ENCODE data around the gene PVR. TPM values are rescaled to one million over a fixed set of nuclear protein-coding genes. Genes with fewer than 3 reads are reported as not detected.
"Not testable (repeated sequence)": the region's sequence is repeated elsewhere in the genome, so short reads cannot be mapped to it uniquely, and the experiment has no call there.

PVR gene
- polyA plus RNA-seq, 3 donors = 32.7 to 42.9 (median 41.1) TPM

- no peak for DNase-seq
These were observed 53.9 kb downstream of the PVR start for GRCh38 chr19:44697670-44698034.

GRCh38 chr19:44698492-44699201 is 54.9 kb downstream of the PVR start, which contains the start of gene CEACAM16:
CEACAM16 (plus strand) TSS chr19:44699151; CDS start chr19:44701457, 2,306 bp downstream.
- DNase-seq = no peak

GRCh38 chr19:44700547-44700946 is 56.8 kb downstream of the PVR start:
- no peak for DNase-seq

GRCh38 chr19:44701228-44701627 is 57.5 kb downstream of the PVR start:
- DNase-seq = no peak

GRCh38 chr19:44702551-44703176 is 59.0 kb downstream of the PVR start:
- DNase-seq = no peak

- no peak for DNase-seq
These were observed 59.8 kb downstream of the PVR start for GRCh38 chr19:44703336-44704078.

- DNase-seq = no peak
These were observed 61.3 kb downstream of the PVR start for GRCh38 chr19:44704982-44705381.

GRCh38 chr19:44705502-44706010 is 61.8 kb downstream of the PVR start:
- no peak for DNase-seq

- DNase-seq = no peak
These were observed 63.0 kb downstream of the PVR start for GRCh38 chr19:44706506-44707236.

GRCh38 chr19:44707794-44708193 is 64.1 kb downstream of the PVR start:
- DNase-seq = no peak

GRCh38 chr19:44708940-44709339 is 65.2 kb downstream of the PVR start:
- DNase-seq = no peak

- DNase-seq = not testable (repeated sequence)
These were observed 65.9 kb downstream of the PVR start for GRCh38 chr19:44709434-44710266.

GRCh38 chr19:44710483-44710882 is 66.8 kb downstream of the PVR start:
- DNase-seq = no peak

GRCh38 chr19:44712864-44713515 is 69.3 kb downstream of the PVR start:
- no peak for DNase-seq

Other genes starting within 250 kb of the PVR start
- 10 to 100 TPM; 11.4 to 14.3 (median 11.4) TPM for gene ZNF285, start 242.3 kb upstream of the PVR start, polyA plus RNA-seq (ENCODE audit: insufficient read length in 3 of 3)
- 10 to 100 TPM; 16.5 to 16.6 (median 16.5) TPM for gene ZNF229, start 195.4 kb upstream of the PVR start, polyA plus RNA-seq (ENCODE audit: insufficient read length in 3 of 3)
- 10 to 100 TPM; 15.3 to 16.4 (median 16.2) TPM for gene ZNF180, start 143.4 kb upstream of the PVR start, polyA plus RNA-seq (ENCODE audit: insufficient read length in 3 of 3)
- gene CEACAM20, start 114.2 kb upstream of the PVR start, polyA plus RNA-seq (ENCODE audit: insufficient read length in 3 of 3) = not detected
- gene IGSF23, start 30.3 kb upstream of the PVR start, polyA plus RNA-seq (ENCODE audit: insufficient read length in 3 of 3) = 1 to 10 TPM in 2 of 3 donors, under 1 TPM in 1; 0.95 to 2.0 (median 1.3) TPM
- gene CEACAM19, start 27.6 kb downstream of the PVR start, polyA plus RNA-seq (ENCODE audit: insufficient read length in 3 of 3) = 10 to 100 TPM; 10.2 to 24.7 (median 24.3) TPM
- gene CEACAM16, start 55.2 kb downstream of the PVR start, polyA plus RNA-seq (ENCODE audit: insufficient read length in 3 of 3) = not detected
- gene BCL3, start 104.8 kb downstream of the PVR start, polyA plus RNA-seq (ENCODE audit: insufficient read length in 3 of 3) = 1 to 10 TPM; 8.5 to 9.8 (median 8.8) TPM
- 1 to 10 TPM; 6.6 to 9.7 (median 7.4) TPM for gene CBLC, start 134.0 kb downstream of the PVR start, polyA plus RNA-seq (ENCODE audit: insufficient read length in 3 of 3)
- gene BCAM, start 165.2 kb downstream of the PVR start, polyA plus RNA-seq (ENCODE audit: insufficient read length in 3 of 3) = 100 to 1,000 TPM; 677 to 737 (median 725) TPM
- 100 to 1,000 TPM; 181 to 187 (median 187) TPM for gene NECTIN2, start 202.4 kb downstream of the PVR start, polyA plus RNA-seq (ENCODE audit: insufficient read length in 3 of 3)
- gene TOMM40, start 247.3 kb downstream of the PVR start, polyA plus RNA-seq (ENCODE audit: insufficient read length in 3 of 3) = 10 to 100 TPM; 48.7 to 58.2 (median 57.6) TPM

Measured in renal pelvis (tissue), 4 donors.